ENCODE measurements around the gene PIGQ.

The PIGQ gene

DNA sequence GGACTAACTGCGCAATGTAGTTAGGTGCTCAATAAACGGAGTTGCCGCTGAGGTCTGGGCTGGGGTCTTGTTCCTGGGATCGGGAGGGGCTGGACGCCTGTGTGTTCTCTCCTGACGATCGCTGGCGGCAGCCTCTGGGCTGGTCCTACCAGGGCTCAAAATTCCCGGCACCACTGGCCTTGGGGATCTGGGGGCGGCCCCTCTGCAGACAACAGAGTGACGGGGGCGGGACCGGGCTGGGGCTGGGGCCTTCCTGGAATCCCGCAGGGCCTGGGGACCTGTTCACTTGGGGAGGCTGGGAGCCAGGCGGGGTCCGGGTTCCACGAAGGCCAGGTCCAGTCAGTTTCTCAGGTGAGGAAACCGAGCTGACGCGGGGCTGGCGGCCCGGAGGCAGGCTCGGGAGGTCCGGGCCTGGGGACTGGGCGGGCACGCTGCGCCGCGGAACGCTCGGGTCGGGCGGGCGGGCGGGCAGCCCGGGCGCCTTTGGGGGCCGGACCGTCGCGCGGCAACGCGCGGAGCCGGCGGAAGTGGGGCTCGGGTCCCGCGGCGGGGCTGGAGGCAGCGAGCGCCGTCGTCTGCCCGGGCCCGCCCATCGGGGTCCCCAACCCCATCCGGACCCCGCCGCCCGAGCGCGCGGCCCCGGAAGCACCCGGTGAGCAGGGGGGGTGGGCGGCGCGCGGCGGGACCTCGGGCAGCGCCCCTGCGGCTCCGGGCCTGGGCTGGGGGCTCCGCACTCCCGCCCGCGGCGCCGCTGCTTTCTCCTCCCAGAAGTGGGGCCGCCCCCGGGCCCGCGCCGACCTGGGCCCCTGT lies at the start of gene PIGQ:
Gene PIGQ, plus strand, starts transcription at position 524 of the 810 bp plus-strand sequence. CDS start 4,107 bp downstream, outside the sequence.
- DNase-seq (ENCODE audit: low read depth, low spot score): peak; percentile 85

- DNase-seq (ENCODE audit: low read depth, low spot score): no peak
These were observed 48.9 kb upstream of the PIGQ start for GRCh38 chr16:520847-521246.

GRCh38 chr16:521381-522210 lies 48.2 kb upstream of the PIGQ start:
- DNase-seq (ENCODE audit: low read depth, low spot score): no peak

DNA sequence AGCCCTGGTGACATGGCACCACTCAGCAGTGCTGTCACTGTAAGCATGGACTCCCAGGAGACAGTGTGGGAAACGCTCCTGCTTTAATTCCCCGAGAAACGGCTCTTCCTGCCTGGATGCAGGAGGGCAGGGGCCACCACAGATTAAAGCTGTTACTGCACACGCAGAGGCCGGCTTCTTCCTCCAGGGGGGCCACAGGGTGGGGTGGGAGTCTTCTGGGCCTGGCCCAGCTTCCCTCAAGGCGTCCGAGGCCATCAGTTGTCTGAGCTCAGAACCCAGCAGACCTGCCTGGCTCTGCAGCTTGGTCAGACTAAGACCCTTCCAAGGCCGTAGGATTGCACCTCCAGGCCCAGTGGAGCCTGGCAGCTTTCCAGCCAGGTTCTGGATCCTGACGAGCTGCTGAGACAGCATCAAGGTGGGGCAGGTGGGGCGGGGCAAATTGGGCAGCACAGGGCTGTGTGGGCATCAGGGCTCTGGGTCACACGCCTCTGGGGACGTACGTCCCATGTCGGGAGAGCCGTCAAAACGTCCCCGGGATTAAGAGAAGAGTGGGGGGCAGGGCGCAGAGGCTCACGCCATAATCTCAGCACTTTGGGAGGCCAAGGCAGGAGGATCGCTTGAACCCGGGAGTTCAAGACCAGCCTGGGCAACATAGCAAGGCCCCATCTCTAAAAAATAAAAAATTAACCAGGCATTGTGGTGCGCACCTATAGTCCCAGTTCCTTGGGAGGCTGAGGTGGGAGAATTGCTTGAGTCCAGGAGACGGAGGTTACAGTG lies 47.3 kb upstream of the PIGQ start:
- no peak for DNase-seq (ENCODE audit: low read depth, low spot score)

DNA sequence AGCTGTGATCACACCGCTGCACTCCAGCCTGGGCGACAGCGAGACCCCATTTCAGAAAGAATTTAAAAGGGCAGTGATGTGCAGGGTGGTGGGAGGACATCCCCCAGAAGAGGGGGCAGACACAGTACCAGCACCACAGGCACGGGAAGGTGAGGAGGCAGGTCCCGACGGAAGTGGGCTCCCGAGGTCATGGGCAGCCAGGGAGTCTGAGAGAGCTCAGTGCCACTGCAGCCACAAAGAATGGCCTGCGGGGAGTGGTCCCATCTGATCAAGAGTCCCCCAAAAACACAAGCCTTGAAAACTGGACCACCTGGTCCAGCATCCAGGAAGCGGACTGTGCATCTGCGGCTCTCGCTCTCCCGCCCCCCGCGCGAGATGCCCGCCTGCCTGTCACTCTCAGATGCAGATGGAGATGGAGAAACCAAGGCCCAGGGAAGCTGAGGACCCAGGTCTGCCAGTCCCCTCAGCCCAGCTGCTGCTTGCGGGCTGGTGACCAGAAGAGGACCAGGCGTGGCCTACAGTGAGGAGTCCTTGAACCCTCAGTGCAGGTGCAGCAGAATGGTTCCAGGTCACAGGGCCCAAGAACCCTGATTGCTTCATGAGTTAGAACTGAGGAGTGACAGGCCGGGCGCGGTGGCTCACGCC lies 46.5 kb upstream of the PIGQ start:
- no peak for DNase-seq (ENCODE audit: low read depth, low spot score)

GRCh38 chr16:524274-525040 lies 45.3 kb upstream of the PIGQ start:
- no peak for DNase-seq (ENCODE audit: low read depth, low spot score)

GRCh38 chr16:525123-525519 lies 44.6 kb upstream of the PIGQ start:
- no peak for DNase-seq (ENCODE audit: low read depth, low spot score)

GRCh38 chr16:525520-526180 lies 44.1 kb upstream of the PIGQ start:
- peak; percentile 90 for DNase-seq (ENCODE audit: low read depth, low spot score)

- DNase-seq (ENCODE audit: low read depth, low spot score): peak; percentile 70
These were observed 43.4 kb upstream of the PIGQ start for GRCh38 chr16:526181-527014.

DNA sequence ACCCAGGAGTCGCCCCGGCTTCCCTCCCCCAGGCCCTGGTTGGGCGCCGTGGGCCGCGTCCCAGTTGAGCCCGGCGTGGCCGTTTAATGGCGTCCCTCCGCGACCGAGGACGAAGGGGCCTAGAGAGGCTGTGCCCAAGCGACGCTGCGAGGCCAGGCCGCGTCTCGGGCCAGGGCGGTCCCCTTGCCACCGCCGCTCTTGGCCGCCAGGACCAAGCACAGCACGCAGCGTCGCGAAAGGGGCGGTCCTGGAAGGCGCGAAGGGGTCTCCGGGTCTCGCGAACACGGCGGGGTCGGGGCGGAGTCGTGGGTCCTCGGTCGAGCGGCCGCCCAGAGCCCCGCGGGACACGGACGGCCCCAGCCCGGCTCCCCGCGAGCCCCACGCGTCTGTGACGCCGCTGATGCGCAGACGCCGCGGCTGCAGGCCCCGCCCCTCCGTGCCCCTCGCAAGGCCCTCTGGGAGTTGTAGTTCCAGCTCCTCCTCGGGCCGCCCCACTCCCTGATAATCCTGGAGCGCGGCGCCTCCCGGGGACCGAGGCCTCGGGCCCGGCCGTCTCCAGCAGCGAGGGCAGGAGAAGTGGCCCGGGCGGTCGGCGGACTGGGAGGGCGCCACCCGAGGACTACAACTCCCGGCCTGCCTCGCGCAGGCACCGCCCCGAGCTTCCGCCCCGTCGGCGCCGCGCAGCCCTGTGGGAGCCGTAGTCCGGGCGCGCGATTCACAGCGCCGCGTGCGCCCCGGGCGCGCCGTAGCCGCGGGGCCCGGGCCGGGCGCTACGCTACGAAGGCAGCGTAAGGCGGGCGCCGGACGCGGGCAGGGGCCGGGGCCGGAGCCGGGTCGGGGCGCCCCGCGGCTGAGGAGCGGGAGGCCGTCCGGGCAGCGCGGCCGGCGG lies 42.5 kb upstream of the PIGQ start, which contains the start of gene CAPN15:
Gene CAPN15, plus strand, starts transcription at position 698 of the 889 bp plus-strand sequence. CDS start 19,127 bp downstream, outside the sequence.
- peak; percentile 96 for DNase-seq (ENCODE audit: low read depth, low spot score)

GRCh38 chr16:528111-529011 lies 41.4 kb upstream of the PIGQ start:
- peak; percentile 55 for DNase-seq (ENCODE audit: low read depth, low spot score)

- DNase-seq (ENCODE audit: low read depth, low spot score): no peak
These were observed 40.7 kb upstream of the PIGQ start for GRCh38 chr16:529012-529575.

GRCh38 chr16:530111-530817 lies 39.5 kb upstream of the PIGQ start:
- no peak for DNase-seq (ENCODE audit: low read depth, low spot score)

- DNase-seq (ENCODE audit: low read depth, low spot score): no peak
These were observed 38.2 kb upstream of the PIGQ start for GRCh38 chr16:531494-532125.

DNA sequence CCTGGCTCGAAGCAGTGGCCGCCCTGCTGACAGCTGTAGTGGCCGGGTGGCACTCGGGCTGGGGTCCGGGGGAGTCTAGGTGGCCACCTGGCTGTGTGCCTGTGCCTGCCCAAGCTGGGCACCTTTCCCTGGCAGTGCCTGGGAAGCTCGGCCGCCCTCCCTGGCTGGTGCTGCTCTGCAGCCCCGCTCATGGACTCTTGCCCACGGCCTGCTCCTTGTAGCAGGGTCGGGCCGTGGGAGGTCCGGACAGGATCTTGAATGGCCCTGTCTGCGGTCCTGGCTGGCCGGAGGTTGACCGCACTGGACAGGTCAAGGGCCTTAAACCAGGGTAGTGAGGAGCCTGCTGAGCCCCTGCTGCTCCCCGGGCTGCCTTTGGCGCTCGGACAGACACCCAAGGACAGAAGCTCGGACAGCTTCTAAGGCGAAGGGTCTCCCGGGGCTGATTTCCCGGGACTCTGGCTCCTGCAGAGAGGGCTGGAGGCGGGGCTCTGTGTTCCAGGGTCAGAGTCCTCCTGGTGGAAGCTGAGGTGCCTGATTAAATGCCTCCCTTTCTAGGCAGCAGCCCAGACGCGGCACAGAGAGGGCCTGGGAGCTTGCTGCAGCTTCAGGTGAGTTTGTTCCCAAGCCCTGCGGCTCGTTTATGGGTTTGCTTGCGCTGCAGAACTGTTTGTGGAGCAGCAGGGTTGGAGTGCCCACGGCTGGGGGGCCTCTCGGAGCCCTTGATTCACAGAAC lies 36.2 kb upstream of the PIGQ start:
- no peak for DNase-seq (ENCODE audit: low read depth, low spot score)
